Measurements from ENCODE around the gene MCC.

The MCC gene

GRCh38 chr5:113357696-113358476 lies 130.4 kb downstream of the MCC start:
- TF ChIP-seq SUZ12 (IDR thresholded peaks at IDR 0.05; ENCODE audit: extremely low read depth, insufficient read depth, insufficient read length) (no peak), YY1 (IDR thresholded peaks at IDR 0.05; ENCODE audit: insufficient read depth, insufficient read length) (no peak), ZNF274 (IDR thresholded peaks at IDR 0.05; ENCODE audit: low read depth, low read length) (no peak)
- Histone ChIP-seq H3K4me1 (ENCODE audit: insufficient read depth, insufficient read length) (no peaks in the 10 kb centered on the region), H3K9me3 (ENCODE audit: insufficient read depth, low read length) (no peaks in the 10 kb centered on the region), H3K36me3 (ENCODE audit: insufficient read depth, insufficient read length, low read length) (no peaks in the 10 kb centered on the region), H3K9ac (ENCODE audit: insufficient read length, low read depth) (no peak overlapping the region), H3K27me3 (ENCODE audit: insufficient read depth, insufficient read length) (no peaks in the 10 kb centered on the region), H3K4me3 (ENCODE audit: insufficient read length, low read depth) (no peak overlapping the region)
- no peak for DNase-seq (ENCODE audit: low read depth, low spot score)

GRCh38 chr5:113356487-113356886 lies 131.8 kb downstream of the MCC start:
- Histone ChIP-seq H3K36me3 (ENCODE audit: insufficient read depth, insufficient read length, low read length) (no peaks in the 10 kb centered on the region), H3K9me3 (ENCODE audit: insufficient read depth, low read length) (no peaks in the 10 kb centered on the region), H3K9ac (ENCODE audit: insufficient read length, low read depth) (no peak overlapping the region), H3K4me1 (ENCODE audit: insufficient read depth, insufficient read length) (no peaks in the 10 kb centered on the region), H3K27me3 (ENCODE audit: insufficient read depth, insufficient read length) (no peaks in the 10 kb centered on the region), H3K4me3 (ENCODE audit: insufficient read length, low read depth) (no peak overlapping the region)
- no peak for DNase-seq (ENCODE audit: low read depth, low spot score)
- TF ChIP-seq SUZ12 (IDR thresholded peaks at IDR 0.05; ENCODE audit: extremely low read depth, insufficient read depth, insufficient read length) (no peak), YY1 (IDR thresholded peaks at IDR 0.05; ENCODE audit: insufficient read depth, insufficient read length) (no peak), ZNF274 (IDR thresholded peaks at IDR 0.05; ENCODE audit: low read depth, low read length) (no peak)

GRCh38 chr5:113354055-113354454 lies 134.2 kb downstream of the MCC start:
- DNase-seq (ENCODE audit: low read depth, low spot score) = no peak
- no peaks in the 10 kb centered on the region for H3K36me3 ChIP-seq (ENCODE audit: insufficient read depth, insufficient read length, low read length)
- H3K4me3 ChIP-seq (ENCODE audit: insufficient read length, low read depth) = no peak overlapping the region
- no peak overlapping the region for H3K9ac ChIP-seq (ENCODE audit: insufficient read length, low read depth)
- no peaks in the 10 kb centered on the region for H3K27me3 ChIP-seq (ENCODE audit: insufficient read depth, insufficient read length)
- TF ChIP-seq SUZ12 (IDR thresholded peaks at IDR 0.05; ENCODE audit: extremely low read depth, insufficient read depth, insufficient read length) (no peak), ZNF274 (IDR thresholded peaks at IDR 0.05; ENCODE audit: low read depth, low read length) (no peak), YY1 (IDR thresholded peaks at IDR 0.05; ENCODE audit: insufficient read depth, insufficient read length) (no peak)
- H3K4me1 ChIP-seq (ENCODE audit: insufficient read depth, insufficient read length) = no peaks in the 10 kb centered on the region
- no peaks in the 10 kb centered on the region for H3K9me3 ChIP-seq (ENCODE audit: insufficient read depth, low read length)

- Histone ChIP-seq H3K4me1 (ENCODE audit: insufficient read depth, insufficient read length) (no peaks in the 10 kb centered on the region), H3K9ac (ENCODE audit: insufficient read length, low read depth) (no peak overlapping the region), H3K9me3 (ENCODE audit: insufficient read depth, low read length) (no peaks in the 10 kb centered on the region), H3K27me3 (ENCODE audit: insufficient read depth, insufficient read length) (no peaks in the 10 kb centered on the region), H3K36me3 (ENCODE audit: insufficient read depth, insufficient read length, low read length) (no peaks in the 10 kb centered on the region), H3K4me3 (ENCODE audit: insufficient read length, low read depth) (no peak overlapping the region)
- no peak for TF ChIP-seq YY1 (IDR thresholded peaks at IDR 0.05; ENCODE audit: insufficient read depth, insufficient read length)
- no peak for TF ChIP-seq ZNF274 (IDR thresholded peaks at IDR 0.05; ENCODE audit: low read depth, low read length)
- TF ChIP-seq SUZ12 (IDR thresholded peaks at IDR 0.05; ENCODE audit: extremely low read depth, insufficient read depth, insufficient read length) = no peak
- DNase-seq (ENCODE audit: low read depth, low spot score) = no peak
Measured at GRCh38 chr5:113347572-113347971, 140.7 kb downstream of the MCC start.

GRCh38 chr5:113344973-113345940 lies 143.0 kb downstream of the MCC start:
- TF ChIP-seq YY1 (IDR thresholded peaks at IDR 0.05; ENCODE audit: insufficient read depth, insufficient read length) (no peak), ZNF274 (IDR thresholded peaks at IDR 0.05; ENCODE audit: low read depth, low read length) (no peak), SUZ12 (IDR thresholded peaks at IDR 0.05; ENCODE audit: extremely low read depth, insufficient read depth, insufficient read length) (no peak)
- no peak overlapping the region for H3K4me3 ChIP-seq (ENCODE audit: insufficient read length, low read depth)
- H3K9ac ChIP-seq (ENCODE audit: insufficient read length, low read depth) = no peak overlapping the region
- no peaks in the 10 kb centered on the region for H3K27me3 ChIP-seq (ENCODE audit: insufficient read depth, insufficient read length)
- DNase-seq (ENCODE audit: low read depth, low spot score) = no peak
- no peaks in the 10 kb centered on the region for H3K36me3 ChIP-seq (ENCODE audit: insufficient read depth, insufficient read length, low read length)
- H3K4me1 ChIP-seq (ENCODE audit: insufficient read depth, insufficient read length) = no peaks in the 10 kb centered on the region
- no peaks in the 10 kb centered on the region for H3K9me3 ChIP-seq (ENCODE audit: insufficient read depth, low read length)

GRCh38 chr5:113343343-113343742 lies 144.9 kb downstream of the MCC start:
- no peak for DNase-seq (ENCODE audit: low read depth, low spot score)
- Histone ChIP-seq H3K36me3 (ENCODE audit: insufficient read depth, insufficient read length, low read length) (no peaks in the 10 kb centered on the region), H3K9ac (ENCODE audit: insufficient read length, low read depth) (no peak overlapping the region), H3K27me3 (ENCODE audit: insufficient read depth, insufficient read length) (no peaks in the 10 kb centered on the region), H3K9me3 (ENCODE audit: insufficient read depth, low read length) (no peaks in the 10 kb centered on the region), H3K4me3 (ENCODE audit: insufficient read length, low read depth) (no peak overlapping the region), H3K4me1 (ENCODE audit: insufficient read depth, insufficient read length) (no peaks in the 10 kb centered on the region)
- TF ChIP-seq SUZ12 (IDR thresholded peaks at IDR 0.05; ENCODE audit: extremely low read depth, insufficient read depth, insufficient read length) (no peak), YY1 (IDR thresholded peaks at IDR 0.05; ENCODE audit: insufficient read depth, insufficient read length) (no peak), ZNF274 (IDR thresholded peaks at IDR 0.05; ENCODE audit: low read depth, low read length) (no peak)

GRCh38 chr5:113340537-113340936 lies 147.7 kb downstream of the MCC start:
- H3K4me3 ChIP-seq (ENCODE audit: insufficient read length, low read depth) = no peak overlapping the region
- no peak for TF ChIP-seq YY1 (IDR thresholded peaks at IDR 0.05; ENCODE audit: insufficient read depth, insufficient read length)
- DNase-seq (ENCODE audit: low read depth, low spot score) = no peak
- H3K9me3 ChIP-seq (ENCODE audit: insufficient read depth, low read length) = no peaks in the 10 kb centered on the region
- H3K27me3 ChIP-seq (ENCODE audit: insufficient read depth, insufficient read length) = no peaks in the 10 kb centered on the region
- no peaks in the 10 kb centered on the region for H3K36me3 ChIP-seq (ENCODE audit: insufficient read depth, insufficient read length, low read length)
- no peaks in the 10 kb centered on the region for H3K4me1 ChIP-seq (ENCODE audit: insufficient read depth, insufficient read length)
- no peak overlapping the region for H3K9ac ChIP-seq (ENCODE audit: insufficient read length, low read depth)
